OCI-M2 (cell line): ENCODE data around the gene SMARCD1.
A peak's percentile ranks its signal among the peaks of the same experiment; 100 is the strongest.
"Not testable (repeated sequence)": the region's sequence is repeated elsewhere in the genome, so short reads cannot be mapped to it uniquely, and the experiment has no call there.

Experiments
- DNase-seq: peaks from one replicate; lab custom pipeline; 2025; ENCODE audit not compliant: unreplicated experiment; lab: John Stamatoyannopoulos, UW

Gene SMARCD1

GRCh38 chr12:50075808-50076170, 9.4 kb upstream of the SMARCD1 start:
- no peak for DNase-seq

- no peak for DNase-seq
These were observed 8.0 kb upstream of the SMARCD1 start for GRCh38 chr12:50077099-50077498.

DNA sequence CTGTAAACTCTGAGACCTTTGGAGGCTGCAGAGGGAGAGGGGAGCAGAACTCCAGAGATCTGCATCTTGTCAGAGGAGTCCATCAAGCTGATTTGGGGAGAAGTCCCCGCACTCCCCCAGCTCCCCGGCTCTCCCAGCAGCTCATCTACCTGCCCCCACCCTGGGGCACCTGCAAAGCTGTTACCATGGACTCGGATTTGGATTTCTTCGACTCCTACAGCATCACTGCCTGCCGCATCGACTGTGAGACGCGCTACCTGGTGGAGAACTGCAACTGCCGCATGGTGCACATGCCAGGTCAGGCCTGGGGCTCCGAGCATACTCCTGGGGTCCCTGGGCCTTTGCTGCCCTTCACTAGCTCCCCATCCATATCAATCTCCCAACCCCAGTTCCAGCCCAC, 6.9 kb upstream of the SMARCD1 start:
- no peak for DNase-seq

GRCh38 chr12:50079771-50080170, 5.4 kb upstream of the SMARCD1 start:
- DNase-seq, result no peak

DNA sequence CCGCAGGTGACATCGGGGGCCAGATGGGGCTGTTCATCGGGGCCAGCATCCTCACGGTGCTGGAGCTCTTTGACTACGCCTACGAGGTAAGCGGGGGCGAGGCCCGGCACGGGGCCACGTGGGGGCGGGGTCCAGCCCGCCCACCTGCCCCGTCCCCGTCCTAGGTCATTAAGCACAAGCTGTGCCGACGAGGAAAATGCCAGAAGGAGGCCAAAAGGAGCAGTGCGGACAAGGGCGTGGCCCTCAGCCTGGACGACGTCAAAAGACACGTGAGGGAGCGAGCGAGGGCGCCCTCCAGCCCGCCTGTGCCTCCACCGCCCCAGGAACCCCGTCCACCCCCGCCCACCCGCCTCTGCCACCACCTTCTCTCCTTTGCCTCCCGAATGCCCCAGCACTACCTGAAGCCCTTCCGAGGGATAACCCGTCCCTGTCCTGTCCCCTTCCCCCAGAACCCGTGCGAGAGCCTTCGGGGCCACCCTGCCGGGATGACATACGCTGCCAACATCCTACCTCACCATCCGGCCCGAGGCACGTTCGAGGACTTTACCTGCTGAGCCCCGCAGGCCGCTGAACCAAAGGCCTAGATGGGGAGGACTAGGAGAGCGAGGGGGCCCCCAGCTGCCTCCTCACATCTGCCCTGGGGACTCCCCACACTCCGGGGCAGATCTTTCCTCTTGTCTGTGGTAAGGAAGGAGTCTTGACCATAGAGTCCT, 3.9 kb upstream of the SMARCD1 start:
- no peak for DNase-seq

- DNase-seq, result no peak
These were observed 2.5 kb upstream of the SMARCD1 start for GRCh38 chr12:50082644-50083043.

- DNase-seq, result no peak
These were observed 1.8 kb upstream of the SMARCD1 start for GRCh38 chr12:50083301-50083700.

- not testable (repeated sequence) for DNase-seq
These were observed 750 bp upstream of the SMARCD1 start for GRCh38 chr12:50084409-50084774.

GRCh38 chr12:50085615-50086072, 502 bp downstream of the SMARCD1 start:
- no peak for DNase-seq

GRCh38 chr12:50086148-50086547, 1.0 kb downstream of the SMARCD1 start:
- no peak for DNase-seq

DNA sequence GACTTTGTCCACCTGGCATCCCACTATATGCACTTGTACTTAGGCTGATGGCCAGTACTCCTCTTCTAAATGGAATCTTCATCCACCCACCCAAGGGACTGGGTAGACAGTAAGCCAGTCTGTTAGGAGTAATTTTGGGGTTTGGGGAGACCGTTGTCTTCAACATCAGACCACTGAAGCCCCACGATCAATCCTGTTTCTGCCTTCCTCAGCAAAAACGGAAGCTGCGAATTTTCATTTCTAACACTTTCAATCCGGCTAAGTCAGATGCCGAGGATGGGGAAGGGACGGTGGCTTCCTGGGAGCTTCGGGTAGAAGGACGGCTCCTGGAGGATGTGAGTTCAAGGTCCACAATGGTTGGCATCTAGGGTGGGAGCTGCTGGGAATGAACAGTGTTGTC, 2.0 kb downstream of the SMARCD1 start:
- DNase-seq, result no peak

- no peak for DNase-seq
These were observed 2.9 kb downstream of the SMARCD1 start for GRCh38 chr12:50087995-50088394.

DNA sequence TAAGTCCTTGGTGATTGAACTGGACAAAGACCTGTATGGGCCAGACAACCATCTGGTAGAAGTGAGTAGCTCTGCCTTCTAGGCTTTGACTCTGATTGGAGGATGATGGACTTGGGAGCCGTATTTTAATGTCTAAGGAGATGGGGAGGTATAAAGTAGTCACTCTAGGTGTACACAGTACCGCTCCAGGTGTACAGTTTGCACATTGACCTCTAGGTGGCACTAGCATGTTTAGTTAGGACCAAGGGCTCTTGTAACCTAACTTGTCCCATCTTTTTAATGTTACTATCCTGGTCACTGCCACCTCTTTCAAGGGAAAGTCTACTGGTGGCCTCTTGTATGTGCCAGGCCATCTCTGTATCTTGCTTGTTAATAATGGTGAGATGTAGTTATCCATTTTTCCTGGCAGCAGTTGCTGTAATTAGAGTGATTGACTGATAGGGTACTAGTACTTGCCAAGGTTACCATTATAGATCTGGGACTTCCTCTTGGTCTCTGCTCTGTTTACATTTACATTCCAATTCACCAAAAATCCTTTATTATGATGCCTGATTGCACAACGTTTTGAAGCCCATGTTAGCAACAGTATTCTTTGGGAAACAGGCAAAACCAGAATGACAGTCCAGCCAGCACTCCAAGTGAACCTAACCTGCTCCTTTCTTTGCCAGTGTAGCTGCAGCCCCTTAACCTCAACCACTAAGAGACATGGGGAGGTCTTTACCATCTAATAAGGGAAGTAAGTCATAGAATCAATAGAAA, 3.6 kb downstream of the SMARCD1 start:
- peak; percentile 4 for DNase-seq

DNA sequence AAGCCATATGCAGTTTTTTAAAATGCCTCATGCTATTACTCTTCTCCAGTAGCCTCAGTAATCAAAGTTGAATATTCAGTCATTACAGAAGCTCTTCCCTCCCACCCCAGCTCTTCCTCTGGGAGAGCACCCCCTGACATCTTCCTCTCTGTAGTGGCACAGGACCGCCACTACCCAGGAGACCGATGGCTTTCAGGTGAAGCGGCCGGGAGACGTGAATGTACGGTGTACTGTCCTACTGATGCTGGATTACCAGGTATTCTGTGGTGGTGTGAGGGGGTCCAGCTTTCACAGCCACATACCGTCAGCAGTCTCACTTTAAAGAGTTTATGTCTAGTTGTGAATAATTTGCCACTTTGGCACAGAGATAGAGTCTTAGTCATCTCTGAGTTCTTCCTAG, 4.6 kb downstream of the SMARCD1 start:
- no peak for DNase-seq

DNA sequence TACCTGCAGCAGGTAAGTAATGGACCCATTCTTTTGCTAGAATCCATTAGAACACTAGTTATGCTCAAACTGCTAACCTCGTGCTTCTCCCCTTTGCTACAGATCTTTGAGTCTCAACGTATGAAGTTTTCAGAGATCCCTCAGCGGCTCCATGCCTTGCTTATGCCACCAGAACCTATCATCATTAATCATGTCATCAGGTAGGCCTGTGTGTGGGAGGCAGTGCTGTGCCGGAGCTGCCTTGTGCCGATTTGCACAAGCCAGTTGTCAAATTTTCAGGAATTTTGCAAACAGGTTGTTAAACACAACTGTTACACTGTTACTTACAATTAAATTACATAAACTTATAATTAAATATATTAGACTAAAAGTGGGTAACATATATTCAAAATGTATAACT, 5.2 kb downstream of the SMARCD1 start:
- DNase-seq, result no peak

- no peak for DNase-seq
These were observed 12.8 kb downstream of the SMARCD1 start for GRCh38 chr12:50097952-50098351.

GRCh38 chr12:50099302-50100008, 14.3 kb downstream of the SMARCD1 start:
- no peak for DNase-seq

DNA sequence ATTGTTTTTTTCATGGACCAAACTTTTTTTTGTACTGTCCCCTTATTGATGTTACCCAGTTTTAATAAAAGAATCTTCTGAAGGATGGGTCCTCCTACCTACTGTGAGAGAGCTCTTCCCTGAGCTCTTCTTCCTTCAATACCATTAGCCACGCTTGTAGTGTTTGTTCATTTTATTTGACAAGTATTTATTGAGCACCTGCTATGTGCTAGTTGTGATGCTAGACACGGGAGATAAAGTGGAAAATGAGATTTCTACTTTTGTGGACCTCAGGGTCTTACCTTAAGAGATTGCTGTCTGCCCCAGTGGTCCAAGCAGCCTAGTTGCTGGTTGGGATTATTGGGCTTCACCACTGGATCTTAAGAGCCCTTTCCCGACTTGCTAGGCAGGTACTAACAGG, 15.4 kb downstream of the SMARCD1 start:
- no peak for DNase-seq

GRCh38 chr12:50101663-50102062, 16.5 kb downstream of the SMARCD1 start:
- no peak for DNase-seq

DNA sequence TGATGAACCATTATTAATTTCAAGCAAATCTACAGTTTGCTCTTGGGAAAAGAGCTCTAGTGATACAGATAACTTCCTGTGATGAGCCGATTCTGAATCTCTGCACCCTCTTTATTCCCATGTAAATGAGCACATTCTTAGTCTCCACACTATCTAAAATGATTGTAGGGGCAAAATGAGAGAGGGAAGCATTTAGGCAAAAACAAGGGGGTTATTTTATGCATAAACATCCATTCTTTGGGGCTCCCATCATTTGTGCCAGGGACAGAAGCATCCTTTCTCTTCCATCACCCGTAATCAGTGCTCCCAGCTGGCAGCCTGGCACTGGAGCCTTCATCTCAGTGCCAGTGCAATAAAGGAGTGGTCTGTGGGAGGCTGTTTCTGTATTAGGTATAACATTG, 17.0 kb downstream of the SMARCD1 start:
- DNase-seq, result no peak

DNA sequence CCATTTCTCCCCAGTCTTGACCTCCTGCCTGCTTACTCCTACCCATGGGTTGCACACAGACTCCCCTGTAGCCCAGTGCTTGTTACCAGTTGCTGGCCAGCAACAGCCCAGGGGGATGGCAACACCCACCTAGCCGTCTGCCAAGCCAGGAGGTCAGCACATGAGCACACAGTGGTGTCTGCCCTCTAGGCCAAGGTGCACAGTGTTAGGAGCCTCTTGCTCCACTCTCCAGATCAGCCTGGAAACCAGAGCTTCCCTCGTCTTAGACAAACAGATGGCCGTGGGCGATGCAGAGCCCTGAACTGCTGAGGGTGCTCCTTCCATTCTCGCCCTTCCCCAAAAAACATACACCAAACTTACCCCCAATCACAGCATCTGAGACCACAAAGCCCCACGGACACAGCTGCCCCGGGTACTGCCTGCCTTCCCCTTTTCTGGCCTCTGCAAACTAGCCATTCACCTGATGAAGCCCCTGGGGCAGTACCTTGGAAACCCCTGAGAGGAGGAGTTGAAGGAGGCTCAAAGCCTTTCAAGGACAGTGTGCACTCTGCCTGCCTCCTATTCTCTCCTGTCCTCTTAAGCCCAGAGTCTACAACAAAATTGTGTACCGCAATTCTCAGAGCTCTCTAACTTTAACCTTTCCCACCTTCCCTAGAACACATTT, 17.6 kb downstream of the SMARCD1 start:
- no peak for DNase-seq

DNA sequence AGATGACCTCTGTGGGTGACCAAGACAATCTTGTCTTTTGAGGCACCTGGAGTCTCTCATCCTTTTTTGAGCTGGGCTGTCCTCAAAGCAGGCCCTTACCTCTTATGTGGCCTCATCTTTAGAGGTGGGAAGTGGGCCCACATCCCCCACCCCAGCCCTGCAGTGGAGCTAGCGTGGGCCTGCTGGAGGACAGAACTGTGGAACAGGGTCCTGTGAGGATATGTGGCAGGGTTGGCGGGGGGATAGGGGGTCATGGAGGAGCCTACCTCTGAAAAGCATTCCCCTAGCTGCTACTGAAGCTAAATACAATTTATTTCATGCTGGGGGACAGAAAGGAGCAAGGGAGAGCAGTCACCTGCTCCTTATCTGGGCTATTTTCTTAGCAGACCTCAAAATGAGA, 18.2 kb downstream of the SMARCD1 start:
- no peak for DNase-seq
